Endothelial cell of umbilical vein (primary cell): Measurements from ENCODE around the gene NCOA3. TPM values are rescaled to one million over a fixed set of nuclear protein-coding genes. Genes with fewer than 3 reads are reported as not detected.

Experiments
- BruUV-seq: library from RNA; stranded (reverse); fragments of 400-500 nt; replicated peaks from 2 replicates; lab custom pipeline; 2021; lab: Mats Ljungman, UMichigan
- CTCF ChIA-PET: fragments of 300-600, 350-600 bp; sonication (Branson Sonifier 250); formaldehyde crosslinking; loops from one replicate; lab custom pipeline; 2021; ENCODE audit warnings: antibody characterized with exemption, inconsistent platforms; lab: Charles Lee
- POLR2A ChIA-PET: fragments of 300-600, 350-600 bp; sonication (Branson Sonifier 250); formaldehyde crosslinking; loops from one replicate; lab custom pipeline; 2021; ENCODE audit warnings: antibody characterized with exemption, inconsistent platforms; lab: Charles Lee
- DNase-seq: peaks from one replicate; pipeline ENCODE4 v3.0.0-alpha.2; 2011; ENCODE audit warnings: low read depth, low spot score
- FAIRE-seq: peaks from 2 replicates; lab custom pipeline; 2011; peaks lifted over from hg19 to GRCh38; lab: Jason Lieb, UNC
- H2AFZ ChIP-seq: 2 replicates; pipeline ENCODE4 v1.6.0; 2012; ENCODE audit warnings: low read depth, low read length, control low read depth, inconsistent platforms
- H3K27ac ChIP-seq: 2 replicates; pipeline ENCODE4 v1.5.1; 2011; ENCODE audit warnings: low read depth, mild to moderate bottlenecking, control low read depth, low read length, moderate library complexity; ENCODE audit not compliant: insufficient read depth
- H3K27me3 ChIP-seq, 2 experiments: 2 replicates each; pipeline versions ENCODE4 v1.6.0 to v1.6.1; 2011; ENCODE audit warnings: low read length in 2 of 2, mixed read lengths in 1 of 2; ENCODE audit not compliant: control insufficient read depth in 2 of 2, insufficient read depth in 2 of 2
- H3K36me3 ChIP-seq, 2 experiments: 2 replicates in 1 of 2; 3 replicates in 1 of 2; pipeline ENCODE4 v1.5.1; 2011; ENCODE audit warnings: low read length in 2 of 2, mild to moderate bottlenecking in 1 of 2, moderate library complexity in 1 of 2; ENCODE audit not compliant: control insufficient read depth in 2 of 2, insufficient read depth in 2 of 2; ENCODE audit errors: extremely low read depth in 1 of 2
- H3K4me1 ChIP-seq: 3 replicates; pipeline ENCODE4 v1.5.1; 2011; ENCODE audit warnings: mild to moderate bottlenecking, low read length; ENCODE audit not compliant: control insufficient read depth, insufficient read depth; ENCODE audit errors: extremely low read depth
- H3K4me2 ChIP-seq: 2 replicates; pipeline ENCODE4 v1.6.1; 2011; ENCODE audit warnings: low read length, control low read depth, mixed read lengths; ENCODE audit not compliant: insufficient read depth
- H3K4me3 ChIP-seq, 3 experiments: fragments of 200-600 bp in 1 of 3; sonication (generic), shearing (Covaris generic) in 1 of 3; replicated peaks in 1 of 3; 2 replicates each; pipeline ENCODE4 v1.5.1; 2011 to 2016; ENCODE audit warnings: control low read depth in 3 of 3, low read length in 3 of 3, mild to moderate bottlenecking in 2 of 3, inconsistent platforms in 1 of 3, low read depth in 1 of 3, moderate library complexity in 1 of 3; ENCODE audit not compliant: insufficient read depth in 1 of 3
- H3K79me2 ChIP-seq: 2 replicates; pipeline ENCODE4 v1.6.0; 2012; ENCODE audit warnings: low read length, inconsistent platforms; ENCODE audit not compliant: control insufficient read depth, insufficient read depth
- H3K9ac ChIP-seq: replicated peaks from 2 replicates; pipeline ENCODE3; 2011; ENCODE audit warnings: low read length, control low read depth; ENCODE audit not compliant: insufficient read depth; ENCODE audit errors: extremely low read depth
- H3K9me1 ChIP-seq: replicated peaks from 3 replicates; pipeline ENCODE4 v1.6.0; 2011; ENCODE audit warnings: mild to moderate bottlenecking, low read length; ENCODE audit not compliant: control insufficient read depth, insufficient read depth; ENCODE audit errors: extremely low read depth
- H3K9me3 ChIP-seq: replicated peaks from 2 replicates; pipeline ENCODE4 v1.5.1; 2012; ENCODE audit warnings: low read length, inconsistent platforms; ENCODE audit not compliant: control insufficient read depth, insufficient read depth
- H4K20me1 ChIP-seq: replicated peaks from 2 replicates; pipeline ENCODE3; 2011; ENCODE audit warnings: mild to moderate bottlenecking, low read length; ENCODE audit not compliant: control insufficient read depth, insufficient read depth; ENCODE audit errors: extremely low read depth
- FOS ChIP-seq: IDR thresholded peaks from 2 replicates; pipeline ENCODE4 v1.6.1; 2011; ENCODE audit warnings: mild to moderate bottlenecking, low read length, moderate library complexity, borderline replicate concordance; ENCODE audit not compliant: insufficient read depth
- GATA2 ChIP-seq: IDR thresholded peaks from 2 replicates; pipeline ENCODE4 v1.7.0; 2011; ENCODE audit warnings: low read depth, mild to moderate bottlenecking, moderate library complexity, mixed read lengths, low read length; ENCODE audit not compliant: insufficient read length, insufficient read depth
- JUN ChIP-seq: IDR thresholded peaks from 2 replicates; pipeline ENCODE4 v1.6.1; 2011; ENCODE audit warnings: borderline replicate concordance, low read depth; ENCODE audit not compliant: insufficient read length, insufficient read depth
- POLR2A ChIP-seq: IDR thresholded peaks from 2 replicates; pipeline ENCODE4 v1.6.1; 2012; ENCODE audit warnings: low read depth, mild to moderate bottlenecking, control low read depth, low read length
- POLR2AphosphoS5 ChIP-seq: IDR thresholded peaks from 2 replicates; pipeline ENCODE4 v1.6.1; 2012; ENCODE audit warnings: low read depth, mild to moderate bottlenecking, control low read depth, low read length, moderate library complexity; ENCODE audit not compliant: insufficient read depth
- dilution Hi-C: fragments of 300-500 bp; cut with MboI; formaldehyde crosslinking; loops from one replicate; pipeline ENCODE4 v1.15.0; 2019; ENCODE audit warnings: low sequenced_read_pairs; ENCODE audit not compliant: extremely low pct_ligation_motif_present
- intact Hi-C: fragments of 100-400 bp; cut with micrococcal nuclease; formaldehyde crosslinking; loops from one replicate; pipeline ENCODE4 v1.10.0; 2022
- polyA plus RNA-seq, 4 experiments: library from polyadenylated mRNA; depleted of rRNA in 3 of 4; stranded (reverse) in 3 of 4; unstranded in 1 of 4; fragments of >200 nt; gene quantifications; 2 replicates each; pipeline versions ENCODE4 v1.2.1 to v1.2.3, GENCODE V29; 2011 to 2012; ENCODE audit warnings: missing spikeins in 1 of 4
- total RNA-seq: library from RNA; stranded (reverse); gene quantifications from 2 replicates; pipeline ENCODE4 v1.2.3, GENCODE V29; 2021
- TF ChIP-seq, protein P1 (sequence below): IDR thresholded peaks from 2 replicates; pipeline ENCODE4 v1.6.1; 2011; ENCODE audit not compliant: insufficient read depth, insufficient read length

Gene NCOA3
- total and polyA plus RNA-seq, 2 donors (not counting 3 experiments of a cell fraction or from before 2014, with no cell fraction given): 12.0 to 35.6 TPM

DNA sequence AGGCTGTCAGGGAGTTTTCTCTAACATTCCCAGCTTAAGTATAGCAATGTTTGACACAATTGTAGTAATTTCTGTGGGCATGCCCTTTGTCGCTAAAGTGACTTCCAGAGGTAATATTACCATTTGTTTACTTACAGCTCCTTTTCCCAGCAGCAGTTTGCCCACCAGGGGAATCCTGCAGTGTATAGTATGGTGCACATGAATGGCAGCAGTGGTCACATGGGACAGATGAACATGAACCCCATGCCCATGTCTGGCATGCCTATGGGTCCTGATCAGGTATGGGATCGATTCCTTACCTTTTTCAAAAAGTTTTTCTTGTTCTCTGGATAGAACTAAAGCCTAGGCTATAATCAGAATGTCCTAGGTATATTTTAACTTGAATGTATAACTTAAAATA lies 151.1 kb downstream of the NCOA3 start:
- no TSS peak for BruUV-seq
- no peak for DNase-seq
- POLR2A ChIA-PET: no interaction called here
- no peaks in the 10 kb centered on the region for H3K27me3 ChIP-seq
- H3K4me1 ChIP-seq: peaks cover 17% of the 10 kb centered on the region
- no peaks in the 10 kb centered on the region for H3K9me1 ChIP-seq
- peaks cover 9 to 22% of the 10 kb centered on the region in 2 experiments for H3K36me3 ChIP-seq
- intact Hi-C loops (no loop called here), dilution Hi-C loops (no loop called here)
- H4K20me1 ChIP-seq: no peaks in the 10 kb centered on the region
- CTCF ChIA-PET: interaction anchor here (1.8 kb wide), 1 partner anchor 968 kb away, joined by 8 read pairs; no protein-coding TSS in a partner anchor
- FAIRE-seq: no peak
- H2AFZ ChIP-seq: no peak overlapping the region
- no peaks in the 10 kb centered on the region for H3K9me3 ChIP-seq
- no peak overlapping the region for H3K27ac ChIP-seq
- H3K4me3 ChIP-seq: no peak overlapping the region
- no peak overlapping the region for H3K9ac ChIP-seq
- TF ChIP-seq POLR2AphosphoS5: no peak
- TF ChIP-seq GATA2: no peak
- TF ChIP-seq FOS: no peak
- no peak for TF ChIP-seq JUN
- TF ChIP-seq, protein P1, sequence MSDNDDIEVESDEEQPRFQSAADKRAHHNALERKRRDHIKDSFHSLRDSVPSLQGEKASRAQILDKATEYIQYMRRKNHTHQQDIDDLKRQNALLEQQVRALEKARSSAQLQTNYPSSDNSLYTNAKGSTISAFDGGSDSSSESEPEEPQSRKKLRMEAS: no peak
- TF ChIP-seq POLR2A: no peak
- no peaks in the 10 kb centered on the region for H3K79me2 ChIP-seq
- no peak overlapping the region for H3K4me2 ChIP-seq

DNA sequence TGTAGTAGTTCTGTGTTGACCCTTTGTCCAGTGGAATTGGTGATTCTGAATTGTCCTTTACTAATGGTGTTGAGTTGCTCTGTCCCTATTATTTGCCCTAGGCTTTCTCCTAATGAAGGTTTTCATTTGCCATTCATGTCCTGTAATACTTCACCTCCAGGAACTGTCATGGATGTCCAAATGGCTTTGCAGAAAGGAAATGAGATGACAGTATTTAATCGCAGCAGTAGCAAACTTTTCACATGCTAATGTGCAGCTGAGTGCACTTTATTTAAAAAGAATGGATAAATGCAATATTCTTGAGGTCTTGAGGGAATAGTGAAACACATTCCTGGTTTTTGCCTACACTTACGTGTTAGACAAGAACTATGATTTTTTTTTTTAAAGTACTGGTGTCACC lies 152.2 kb downstream of the NCOA3 start:
- BruUV-seq: no TSS peak
- no peaks in the 10 kb centered on the region for H3K27me3 ChIP-seq
- DNase-seq (no peak), FAIRE-seq (no peak)
- no peak overlapping the region for H3K9ac ChIP-seq
- H3K79me2 ChIP-seq: no peaks in the 10 kb centered on the region
- H4K20me1 ChIP-seq: no peaks in the 10 kb centered on the region
- dilution Hi-C loops (no loop called here), intact Hi-C loops (no loop called here)
- TF ChIP-seq FOS (no peak), POLR2AphosphoS5 (no peak)
- peaks cover 6 to 19% of the 10 kb centered on the region in 2 experiments for H3K36me3 ChIP-seq
- H2AFZ ChIP-seq: no peak overlapping the region
- CTCF ChIA-PET: interaction anchor here (1.8 kb wide), 1 partner anchor 967 kb away, joined by 8 read pairs; no protein-coding TSS in a partner anchor
- no peak overlapping the region for H3K4me2 ChIP-seq
- H3K9me3 ChIP-seq: no peaks in the 10 kb centered on the region
- no peak overlapping the region for H3K4me3 ChIP-seq
- no peak overlapping the region for H3K27ac ChIP-seq
- peaks cover 17% of the 10 kb centered on the region for H3K4me1 ChIP-seq
- no peaks in the 10 kb centered on the region for H3K9me1 ChIP-seq
- POLR2A ChIA-PET: interaction anchor here (0.7 kb wide), 1 partner anchor 1140 kb away, joined by 3 read pairs; no protein-coding TSS in a partner anchor
